ENCODE data around the gene NFATC1. TPM values are rescaled to one million over a fixed set of nuclear protein-coding genes. Genes with fewer than 3 reads are reported as not detected.

NFATC1 gene
- total RNA-seq, 2 donors from 2014 or later = 5.2 to 5.9 TPM

- peak overlapping the region in 3 of 4 donors; percentile 65 to 81 (median 76) for H3K27ac ChIP-seq
- peaks cover 16% of the 10 kb centered on the region for H3K4me1 ChIP-seq
- ATAC-seq (no peak), DNase-seq (no peak)
- TF ChIP-seq CTCF (IDR thresholded peaks at IDR 0.05) (no peak), POLR2A (IDR thresholded peaks at IDR 0.05) (no peak)
- no peak overlapping the region for H3K4me3 ChIP-seq
- no peaks in the 10 kb centered on the region for H3K9me3 ChIP-seq
- intact Hi-C loops (cut with DNase I) = no loop called here
- 78 to 79% methylated on average over 15 to 38 of the region's 40 CpGs for WGBS, 2 donors
- no peaks in the 10 kb centered on the region for H3K36me3 ChIP-seq (replicated peaks in 1 of 2; ENCODE audit: insufficient read depth in 1 of 2, low read depth in 2 of 2)
- no peaks in the 10 kb centered on the region for H3K27me3 ChIP-seq
Observed at GRCh38 chr18:79458917-79459803, 63.4 kb downstream of the NFATC1 start.

GRCh38 chr18:79459946-79460480 lies 64.3 kb downstream of the NFATC1 start:
- no peaks in the 10 kb centered on the region for H3K9me3 ChIP-seq
- intact Hi-C loops (cut with DNase I) = no loop called here
- H3K4me3 ChIP-seq = no peak overlapping the region
- TF ChIP-seq CTCF (IDR thresholded peaks at IDR 0.05) (no peak), POLR2A (IDR thresholded peaks at IDR 0.05) (no peak)
- no peaks in the 10 kb centered on the region for H3K36me3 ChIP-seq (replicated peaks in 1 of 2; ENCODE audit: insufficient read depth in 1 of 2, low read depth in 2 of 2)
- H3K27me3 ChIP-seq = no peaks in the 10 kb centered on the region
- ATAC-seq (no peak), DNase-seq (no peak)
- 71 to 85% methylated on average over 9 of the region's 9 CpGs for whole genome bisulfite sequencing, 2 donors
- no peak overlapping the region for H3K27ac ChIP-seq
- H3K4me1 ChIP-seq = peaks cover 16% of the 10 kb centered on the region

DNA sequence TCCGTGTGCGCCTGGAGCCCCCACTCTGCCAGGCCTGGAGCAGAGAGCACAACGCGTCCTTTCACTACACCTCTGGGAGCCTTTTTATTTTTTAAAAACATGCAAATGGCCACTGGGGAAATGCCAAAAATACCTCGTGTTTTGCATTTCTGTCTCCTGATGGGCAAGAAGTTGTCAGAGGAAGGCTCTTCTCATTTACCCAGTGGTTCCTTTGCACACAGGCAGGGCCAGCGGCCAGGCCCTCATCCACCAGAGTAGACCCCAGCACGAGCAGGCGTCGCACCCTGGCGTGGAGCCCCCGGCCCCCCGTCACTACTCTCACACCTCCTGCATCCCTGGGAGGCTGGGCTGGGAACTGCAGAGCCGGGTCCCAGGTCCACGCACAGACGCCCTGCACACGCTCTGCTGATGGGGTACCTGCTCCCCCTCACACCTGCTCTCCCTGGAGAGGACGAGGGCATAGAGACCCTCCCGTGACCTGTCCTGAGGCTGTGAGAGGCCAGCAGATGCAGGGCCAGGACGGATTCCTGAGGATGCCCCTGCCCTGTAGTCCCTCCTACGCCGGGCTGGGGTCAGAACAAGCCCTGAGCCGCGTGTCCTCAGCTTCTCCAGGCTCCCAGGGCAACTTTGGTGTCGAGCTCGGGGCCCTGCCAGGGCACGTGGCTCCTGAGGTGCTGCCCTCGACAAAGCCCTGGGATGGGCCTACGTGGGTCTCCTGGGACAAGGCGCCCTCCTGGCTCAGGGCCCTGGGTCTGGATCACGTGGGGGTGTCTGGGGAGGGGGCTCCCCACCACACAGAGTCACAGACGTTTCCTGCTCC lies 65.0 kb downstream of the NFATC1 start:
- WGBS, 2 donors = 85 to 90% methylated on average over 16 to 21 of the region's 31 CpGs
- TF ChIP-seq CTCF (IDR thresholded peaks at IDR 0.05) = no peak
- TF ChIP-seq POLR2A (IDR thresholded peaks at IDR 0.05) = no peak
- Histone ChIP-seq H3K36me3 (replicated peaks in 1 of 2; ENCODE audit: insufficient read depth in 1 of 2, low read depth in 2 of 2) (no peaks in the 10 kb centered on the region), H3K4me3 (no peak overlapping the region), H3K4me1 (peaks cover 16% of the 10 kb centered on the region), H3K27me3 (no peaks in the 10 kb centered on the region), H3K27ac (no peak overlapping the region), H3K9me3 (no peaks in the 10 kb centered on the region)
- ATAC-seq (no peak), DNase-seq (no peak)
- intact Hi-C loops (cut with DNase I) = no loop called here

DNA sequence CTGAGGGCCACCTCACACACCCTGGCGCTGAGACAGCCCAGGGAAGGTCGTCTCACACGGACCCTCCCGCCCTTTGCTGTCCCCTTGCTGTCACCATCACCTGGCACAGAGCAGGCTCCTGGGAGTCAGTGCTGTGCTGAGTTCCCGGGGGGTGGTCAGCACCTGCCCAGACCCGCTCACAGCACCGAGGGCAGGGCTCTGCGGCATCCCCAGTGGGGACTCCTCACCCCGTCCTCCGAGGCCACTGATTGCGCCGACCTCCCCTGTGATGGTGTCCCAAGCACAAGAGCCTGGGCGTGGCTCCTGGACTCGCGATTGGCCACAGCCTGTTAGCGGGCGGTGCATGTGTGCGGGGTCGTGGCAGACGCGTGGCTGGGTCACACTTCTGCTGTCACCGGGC lies 65.9 kb downstream of the NFATC1 start:
- H3K27me3 ChIP-seq = no peaks in the 10 kb centered on the region
- no peak for ATAC-seq
- intact Hi-C loops (cut with DNase I) = no loop called here
- H3K4me1 ChIP-seq = peaks cover 16% of the 10 kb centered on the region
- TF ChIP-seq POLR2A (IDR thresholded peaks at IDR 0.05) (no peak), CTCF (IDR thresholded peaks at IDR 0.05) (no peak)
- H3K36me3 ChIP-seq (replicated peaks in 1 of 2; ENCODE audit: insufficient read depth in 1 of 2, low read depth in 2 of 2) = no peaks in the 10 kb centered on the region
- no peak overlapping the region for H3K4me3 ChIP-seq
- DNase-seq = no peak
- no peak overlapping the region for H3K27ac ChIP-seq
- H3K9me3 ChIP-seq = no peaks in the 10 kb centered on the region
- 84 to 93% methylated on average over 16 to 22 of the region's 22 CpGs for WGBS, 2 donors
